ENCODE data around the gene ZNF316. TPM values are rescaled to one million over a fixed set of nuclear protein-coding genes. Genes with fewer than 3 reads are reported as not detected.

Gene ZNF316
- total RNA-seq, 1 donor from 2014 or later, result 32.7 TPM

GRCh38 chr7:6647541-6647940 lies 10.4 kb downstream of the ZNF316 start:
- Mint-ChIP-seq H3K36me3 (ENCODE audit: unreplicated experiment) (peaks cover 40% of the 10 kb centered on the region), H3K27me3 (ENCODE audit: unreplicated experiment) (no peaks in the 10 kb centered on the region), H3K4me3 (ENCODE audit: unreplicated experiment) (no peak overlapping the region), H3K9me3 (ENCODE audit: unreplicated experiment) (no peaks in the 10 kb centered on the region), H3K27ac (ENCODE audit: unreplicated experiment) (no peak overlapping the region), H3K4me1 (ENCODE audit: unreplicated experiment) (no peaks in the 10 kb centered on the region)
- no peak for TF ChIP-seq CTCF (IDR thresholded peaks at IDR 0.05)
- no peak for DNase-seq (ENCODE audit: extremely low spot score, unreplicated experiment)

GRCh38 chr7:6648066-6648814 lies 11.1 kb downstream of the ZNF316 start:
- Mint-ChIP-seq H3K27ac (ENCODE audit: unreplicated experiment) (no peak overlapping the region), H3K4me3 (ENCODE audit: unreplicated experiment) (no peak overlapping the region), H3K4me1 (ENCODE audit: unreplicated experiment) (no peaks in the 10 kb centered on the region), H3K27me3 (ENCODE audit: unreplicated experiment) (no peaks in the 10 kb centered on the region), H3K36me3 (ENCODE audit: unreplicated experiment) (peaks cover 40% of the 10 kb centered on the region), H3K9me3 (ENCODE audit: unreplicated experiment) (no peaks in the 10 kb centered on the region)
- no peak for DNase-seq (ENCODE audit: extremely low spot score, unreplicated experiment)
- TF ChIP-seq CTCF (IDR thresholded peaks at IDR 0.05), result no peak

- Mint-ChIP-seq H3K27me3 (ENCODE audit: unreplicated experiment) (no peaks in the 10 kb centered on the region), H3K27ac (ENCODE audit: unreplicated experiment) (no peak overlapping the region), H3K4me1 (ENCODE audit: unreplicated experiment) (no peaks in the 10 kb centered on the region), H3K36me3 (ENCODE audit: unreplicated experiment) (peaks cover 37% of the 10 kb centered on the region), H3K9me3 (ENCODE audit: unreplicated experiment) (no peaks in the 10 kb centered on the region), H3K4me3 (ENCODE audit: unreplicated experiment) (no peak overlapping the region)
- DNase-seq (ENCODE audit: extremely low spot score, unreplicated experiment), result no peak
- TF ChIP-seq CTCF (IDR thresholded peaks at IDR 0.05), result no peak
These were observed 11.6 kb downstream of the ZNF316 start for GRCh38 chr7:6648815-6649104.

- no peak for DNase-seq (ENCODE audit: extremely low spot score, unreplicated experiment)
- Mint-ChIP-seq H3K9me3 (ENCODE audit: unreplicated experiment) (no peaks in the 10 kb centered on the region), H3K36me3 (ENCODE audit: unreplicated experiment) (peaks cover 34% of the 10 kb centered on the region), H3K4me3 (ENCODE audit: unreplicated experiment) (no peak overlapping the region), H3K4me1 (ENCODE audit: unreplicated experiment) (no peaks in the 10 kb centered on the region), H3K27me3 (ENCODE audit: unreplicated experiment) (no peaks in the 10 kb centered on the region), H3K27ac (ENCODE audit: unreplicated experiment) (no peak overlapping the region)
- TF ChIP-seq CTCF (IDR thresholded peaks at IDR 0.05), result no peak
These were observed 12.3 kb downstream of the ZNF316 start for GRCh38 chr7:6649241-6649961.

- Mint-ChIP-seq H3K36me3 (ENCODE audit: unreplicated experiment) (peaks cover 32% of the 10 kb centered on the region), H3K4me3 (ENCODE audit: unreplicated experiment) (no peak overlapping the region), H3K4me1 (ENCODE audit: unreplicated experiment) (no peaks in the 10 kb centered on the region), H3K27me3 (ENCODE audit: unreplicated experiment) (no peaks in the 10 kb centered on the region), H3K9me3 (ENCODE audit: unreplicated experiment) (no peaks in the 10 kb centered on the region), H3K27ac (ENCODE audit: unreplicated experiment) (no peak overlapping the region)
- no peak for DNase-seq (ENCODE audit: extremely low spot score, unreplicated experiment)
- no peak for TF ChIP-seq CTCF (IDR thresholded peaks at IDR 0.05)
These were observed 13.0 kb downstream of the ZNF316 start for GRCh38 chr7:6650086-6650485.
